Astrocyte (in vitro differentiated cells and primary cell): ENCODE measurements around the gene WWC2.

Source experiments
- CTCF ChIP-seq: IDR thresholded peaks from 2 replicates; pipeline ENCODE4 v1.5.1; 2011; ENCODE audit warnings: low read depth, mild to moderate bottlenecking, inconsistent platforms, low read length, moderate library complexity; ENCODE audit not compliant: insufficient read depth
- EZH2 ChIP-seq: IDR thresholded peaks from 2 replicates; pipeline ENCODE4 v1.6.1; 2012; ENCODE audit warnings: mild to moderate bottlenecking, low read length, inconsistent platforms; ENCODE audit not compliant: insufficient read depth

- no peak for TF ChIP-seq CTCF
- no peak for TF ChIP-seq EZH2
Measured at GRCh38 chr4:183333202-183333601, 234.1 kb downstream of the WWC2 start.
